ENCODE measurements around the gene MAPK8. TPM values are rescaled to one million over a fixed set of nuclear protein-coding genes. Genes with fewer than 3 reads are reported as not detected.

MAPK8 gene
- total and polyA plus RNA-seq, 10 donors = 5.2 to 61.4 (median 37.4) TPM

DNA sequence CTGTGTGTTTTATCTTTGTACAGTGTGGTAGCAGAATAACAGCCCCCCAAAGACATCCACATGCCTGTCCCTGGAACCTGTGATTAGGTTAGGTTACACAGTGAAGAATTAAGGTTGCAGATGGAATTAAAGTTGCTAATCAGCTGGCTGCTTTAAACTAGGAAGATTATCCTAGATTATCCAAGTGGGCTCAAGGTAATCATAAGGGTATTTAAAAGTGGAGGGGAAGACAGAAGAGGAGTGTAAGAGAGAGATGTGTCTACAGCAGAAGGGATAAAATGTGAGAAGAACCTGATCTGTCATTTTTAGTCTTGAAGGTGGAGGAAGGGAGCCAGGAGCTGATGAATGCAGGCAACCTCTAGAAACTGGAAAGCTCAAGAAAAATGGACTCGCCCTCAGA, 180.8 kb downstream of the MAPK8 start:
- Histone ChIP-seq H3K4me1 (no peaks in the 10 kb centered on the region), H3K27ac (no peak overlapping the region), H3K9me3 (peaks cover 0 to 3% (median 0%) of the 10 kb centered on the region in 8 donors), H3K27me3 (replicated peaks in 1 of 7) (no peaks in the 10 kb centered on the region), H3K4me3 (no peak overlapping the region), H3K36me3 (no peaks in the 10 kb centered on the region)
- no peak for DNase-seq
- 68 to 100% (median 88%) methylated on average over 1 of the region's 1 CpG for WGBS, 5 donors
- TF ChIP-seq POLR2A (IDR thresholded peaks at IDR 0.05) = no peak
- TF ChIP-seq, protein P1, sequence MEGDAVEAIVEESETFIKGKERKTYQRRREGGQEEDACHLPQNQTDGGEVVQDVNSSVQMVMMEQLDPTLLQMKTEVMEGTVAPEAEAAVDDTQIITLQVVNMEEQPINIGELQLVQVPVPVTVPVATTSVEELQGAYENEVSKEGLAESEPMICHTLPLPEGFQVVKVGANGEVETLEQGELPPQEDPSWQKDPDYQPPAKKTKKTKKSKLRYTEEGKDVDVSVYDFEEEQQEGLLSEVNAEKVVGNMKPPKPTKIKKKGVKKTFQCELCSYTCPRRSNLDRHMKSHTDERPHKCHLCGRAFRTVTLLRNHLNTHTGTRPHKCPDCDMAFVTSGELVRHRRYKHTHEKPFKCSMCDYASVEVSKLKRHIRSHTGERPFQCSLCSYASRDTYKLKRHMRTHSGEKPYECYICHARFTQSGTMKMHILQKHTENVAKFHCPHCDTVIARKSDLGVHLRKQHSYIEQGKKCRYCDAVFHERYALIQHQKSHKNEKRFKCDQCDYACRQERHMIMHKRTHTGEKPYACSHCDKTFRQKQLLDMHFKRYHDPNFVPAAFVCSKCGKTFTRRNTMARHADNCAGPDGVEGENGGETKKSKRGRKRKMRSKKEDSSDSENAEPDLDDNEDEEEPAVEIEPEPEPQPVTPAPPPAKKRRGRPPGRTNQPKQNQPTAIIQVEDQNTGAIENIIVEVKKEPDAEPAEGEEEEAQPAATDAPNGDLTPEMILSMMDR (IDR thresholded peaks at IDR 0.05 in 8 of 11, conservative IDR thresholded peaks at IDR 0.05 in 3 of 11) = no peak
- TF ChIP-seq POLR2AphosphoS5 (IDR thresholded peaks at IDR 0.05) = no peak
- intact Hi-C loops (cut with DNase I; ENCODE audit: low total_unique reads) = no loop called here

Other genes starting within 250 kb of the MAPK8 start
- gene FRMPD2, start 32.0 kb upstream of the MAPK8 start, total RNA-seq = under 1 TPM in 1 of 7 donors, not detected in 6; 0.33 TPM
- not detected for gene FRMPD2, start 32.0 kb upstream of the MAPK8 start, polyA plus RNA-seq